Measurements from ENCODE around the gene NOVA2. TPM values are rescaled to one million over a fixed set of nuclear protein-coding genes. Genes with fewer than 3 reads are reported as not detected.
A peak's percentile ranks its signal among the peaks of the same experiment; 100 is the strongest.

Gene NOVA2
- total and polyA plus RNA-seq, 9 of the 15 experiments (the other 6 are each of a cell fraction or from before 2014, with no cell fraction given), result not detected

DNA sequence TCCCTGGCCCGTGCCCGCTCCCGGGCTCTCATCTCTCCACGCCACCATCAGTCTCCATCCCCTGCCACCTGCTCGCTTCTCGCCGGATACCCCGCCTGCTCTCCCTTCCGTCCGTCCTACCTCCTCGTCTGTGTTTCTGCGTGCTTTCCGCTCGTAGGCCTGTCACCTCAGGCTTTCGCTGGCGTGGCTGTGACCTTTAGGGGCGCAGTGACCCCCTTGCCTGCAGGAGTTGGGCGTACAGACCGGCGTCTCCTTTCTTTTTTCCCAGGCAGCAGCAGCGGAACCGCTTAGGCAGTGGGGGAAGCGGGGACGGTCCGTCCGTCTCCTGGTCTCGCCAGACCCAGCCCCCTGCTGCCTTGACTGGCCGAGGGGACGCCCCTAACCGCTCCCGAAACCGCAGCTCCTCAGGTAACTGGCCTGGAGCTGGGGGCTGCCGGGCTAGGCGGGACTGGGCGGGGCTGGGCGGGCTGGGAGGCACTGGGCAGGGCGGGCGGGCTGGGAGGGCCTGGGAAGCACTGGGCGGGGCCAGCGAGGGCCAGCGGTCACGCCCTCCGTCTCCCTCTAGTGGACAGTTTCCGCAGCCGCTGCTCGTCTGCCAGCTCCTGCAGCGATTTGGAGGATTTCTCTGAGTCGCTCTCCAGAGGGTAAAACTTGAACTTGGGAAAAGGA, 42.9 kb upstream of the NOVA2 start (continued):
- TF ChIP-seq, protein P1, sequence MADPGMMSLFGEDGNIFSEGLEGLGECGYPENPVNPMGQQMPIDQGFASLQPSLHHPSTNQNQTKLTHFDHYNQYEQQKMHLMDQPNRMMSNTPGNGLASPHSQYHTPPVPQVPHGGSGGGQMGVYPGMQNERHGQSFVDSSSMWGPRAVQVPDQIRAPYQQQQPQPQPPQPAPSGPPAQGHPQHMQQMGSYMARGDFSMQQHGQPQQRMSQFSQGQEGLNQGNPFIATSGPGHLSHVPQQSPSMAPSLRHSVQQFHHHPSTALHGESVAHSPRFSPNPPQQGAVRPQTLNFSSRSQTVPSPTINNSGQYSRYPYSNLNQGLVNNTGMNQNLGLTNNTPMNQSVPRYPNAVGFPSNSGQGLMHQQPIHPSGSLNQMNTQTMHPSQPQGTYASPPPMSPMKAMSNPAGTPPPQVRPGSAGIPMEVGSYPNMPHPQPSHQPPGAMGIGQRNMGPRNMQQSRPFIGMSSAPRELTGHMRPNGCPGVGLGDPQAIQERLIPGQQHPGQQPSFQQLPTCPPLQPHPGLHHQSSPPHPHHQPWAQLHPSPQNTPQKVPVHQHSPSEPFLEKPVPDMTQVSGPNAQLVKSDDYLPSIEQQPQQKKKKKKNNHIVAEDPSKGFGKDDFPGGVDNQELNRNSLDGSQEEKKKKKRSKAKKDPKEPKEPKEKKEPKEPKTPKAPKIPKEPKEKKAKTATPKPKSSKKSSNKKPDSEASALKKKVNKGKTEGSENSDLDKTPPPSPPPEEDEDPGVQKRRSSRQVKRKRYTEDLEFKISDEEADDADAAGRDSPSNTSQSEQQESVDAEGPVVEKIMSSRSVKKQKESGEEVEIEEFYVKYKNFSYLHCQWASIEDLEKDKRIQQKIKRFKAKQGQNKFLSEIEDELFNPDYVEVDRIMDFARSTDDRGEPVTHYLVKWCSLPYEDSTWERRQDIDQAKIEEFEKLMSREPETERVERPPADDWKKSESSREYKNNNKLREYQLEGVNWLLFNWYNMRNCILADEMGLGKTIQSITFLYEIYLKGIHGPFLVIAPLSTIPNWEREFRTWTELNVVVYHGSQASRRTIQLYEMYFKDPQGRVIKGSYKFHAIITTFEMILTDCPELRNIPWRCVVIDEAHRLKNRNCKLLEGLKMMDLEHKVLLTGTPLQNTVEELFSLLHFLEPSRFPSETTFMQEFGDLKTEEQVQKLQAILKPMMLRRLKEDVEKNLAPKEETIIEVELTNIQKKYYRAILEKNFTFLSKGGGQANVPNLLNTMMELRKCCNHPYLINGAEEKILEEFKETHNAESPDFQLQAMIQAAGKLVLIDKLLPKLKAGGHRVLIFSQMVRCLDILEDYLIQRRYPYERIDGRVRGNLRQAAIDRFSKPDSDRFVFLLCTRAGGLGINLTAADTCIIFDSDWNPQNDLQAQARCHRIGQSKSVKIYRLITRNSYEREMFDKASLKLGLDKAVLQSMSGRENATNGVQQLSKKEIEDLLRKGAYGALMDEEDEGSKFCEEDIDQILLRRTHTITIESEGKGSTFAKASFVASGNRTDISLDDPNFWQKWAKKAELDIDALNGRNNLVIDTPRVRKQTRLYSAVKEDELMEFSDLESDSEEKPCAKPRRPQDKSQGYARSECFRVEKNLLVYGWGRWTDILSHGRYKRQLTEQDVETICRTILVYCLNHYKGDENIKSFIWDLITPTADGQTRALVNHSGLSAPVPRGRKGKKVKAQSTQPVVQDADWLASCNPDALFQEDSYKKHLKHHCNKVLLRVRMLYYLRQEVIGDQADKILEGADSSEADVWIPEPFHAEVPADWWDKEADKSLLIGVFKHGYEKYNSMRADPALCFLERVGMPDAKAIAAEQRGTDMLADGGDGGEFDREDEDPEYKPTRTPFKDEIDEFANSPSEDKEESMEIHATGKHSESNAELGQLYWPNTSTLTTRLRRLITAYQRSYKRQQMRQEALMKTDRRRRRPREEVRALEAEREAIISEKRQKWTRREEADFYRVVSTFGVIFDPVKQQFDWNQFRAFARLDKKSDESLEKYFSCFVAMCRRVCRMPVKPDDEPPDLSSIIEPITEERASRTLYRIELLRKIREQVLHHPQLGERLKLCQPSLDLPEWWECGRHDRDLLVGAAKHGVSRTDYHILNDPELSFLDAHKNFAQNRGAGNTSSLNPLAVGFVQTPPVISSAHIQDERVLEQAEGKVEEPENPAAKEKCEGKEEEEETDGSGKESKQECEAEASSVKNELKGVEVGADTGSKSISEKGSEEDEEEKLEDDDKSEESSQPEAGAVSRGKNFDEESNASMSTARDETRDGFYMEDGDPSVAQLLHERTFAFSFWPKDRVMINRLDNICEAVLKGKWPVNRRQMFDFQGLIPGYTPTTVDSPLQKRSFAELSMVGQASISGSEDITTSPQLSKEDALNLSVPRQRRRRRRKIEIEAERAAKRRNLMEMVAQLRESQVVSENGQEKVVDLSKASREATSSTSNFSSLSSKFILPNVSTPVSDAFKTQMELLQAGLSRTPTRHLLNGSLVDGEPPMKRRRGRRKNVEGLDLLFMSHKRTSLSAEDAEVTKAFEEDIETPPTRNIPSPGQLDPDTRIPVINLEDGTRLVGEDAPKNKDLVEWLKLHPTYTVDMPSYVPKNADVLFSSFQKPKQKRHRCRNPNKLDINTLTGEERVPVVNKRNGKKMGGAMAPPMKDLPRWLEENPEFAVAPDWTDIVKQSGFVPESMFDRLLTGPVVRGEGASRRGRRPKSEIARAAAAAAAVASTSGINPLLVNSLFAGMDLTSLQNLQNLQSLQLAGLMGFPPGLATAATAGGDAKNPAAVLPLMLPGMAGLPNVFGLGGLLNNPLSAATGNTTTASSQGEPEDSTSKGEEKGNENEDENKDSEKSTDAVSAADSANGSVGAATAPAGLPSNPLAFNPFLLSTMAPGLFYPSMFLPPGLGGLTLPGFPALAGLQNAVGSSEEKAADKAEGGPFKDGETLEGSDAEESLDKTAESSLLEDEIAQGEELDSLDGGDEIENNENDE (IDR thresholded peaks at IDR 0.05; ENCODE audit: low read depth, low read length), result no peak
- TF ChIP-seq HNRNPLL (IDR thresholded peaks at IDR 0.05; ENCODE audit: low read depth, low read length, poor library complexity, severe bottlenecking) (no peak), PYGO2 (tag; IDR thresholded peaks at IDR 0.05) (no peak), RAD21 (CRISPR knock-in tag; conservative IDR thresholded peaks at IDR 0.05 in 1 of 2, IDR thresholded peaks at IDR 0.05 in 1 of 2) (peak in 1 of 2 experiments; percentile 48; a peak in 2 of 4 replicates), ZBTB7A (IDR thresholded peaks at IDR 0.05; ENCODE audit: borderline replicate concordance, control insufficient read depth, low read depth, low read length) (peak; percentile 72), ZBTB1 (CRISPR knock-in tag; IDR thresholded peaks at IDR 0.05; ENCODE audit: borderline replicate concordance, low read depth) (peak; percentile 53; the same call in 1 of the 2 replicates), BDP1 (IDR thresholded peaks at IDR 0.05; ENCODE audit: insufficient read depth, insufficient read length) (no peak), TAF7 (tag; IDR thresholded peaks at IDR 0.05) (no peak)
- TF ChIP-seq, protein P2, sequence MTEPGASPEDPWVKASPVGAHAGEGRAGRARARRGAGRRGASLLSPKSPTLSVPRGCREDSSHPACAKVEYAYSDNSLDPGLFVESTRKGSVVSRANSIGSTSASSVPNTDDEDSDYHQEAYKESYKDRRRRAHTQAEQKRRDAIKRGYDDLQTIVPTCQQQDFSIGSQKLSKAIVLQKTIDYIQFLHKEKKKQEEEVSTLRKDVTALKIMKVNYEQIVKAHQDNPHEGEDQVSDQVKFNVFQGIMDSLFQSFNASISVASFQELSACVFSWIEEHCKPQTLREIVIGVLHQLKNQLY (CRISPR knock-in tag; conservative IDR thresholded peaks at IDR 0.05), result no peak
- TF ChIP-seq, protein P3, sequence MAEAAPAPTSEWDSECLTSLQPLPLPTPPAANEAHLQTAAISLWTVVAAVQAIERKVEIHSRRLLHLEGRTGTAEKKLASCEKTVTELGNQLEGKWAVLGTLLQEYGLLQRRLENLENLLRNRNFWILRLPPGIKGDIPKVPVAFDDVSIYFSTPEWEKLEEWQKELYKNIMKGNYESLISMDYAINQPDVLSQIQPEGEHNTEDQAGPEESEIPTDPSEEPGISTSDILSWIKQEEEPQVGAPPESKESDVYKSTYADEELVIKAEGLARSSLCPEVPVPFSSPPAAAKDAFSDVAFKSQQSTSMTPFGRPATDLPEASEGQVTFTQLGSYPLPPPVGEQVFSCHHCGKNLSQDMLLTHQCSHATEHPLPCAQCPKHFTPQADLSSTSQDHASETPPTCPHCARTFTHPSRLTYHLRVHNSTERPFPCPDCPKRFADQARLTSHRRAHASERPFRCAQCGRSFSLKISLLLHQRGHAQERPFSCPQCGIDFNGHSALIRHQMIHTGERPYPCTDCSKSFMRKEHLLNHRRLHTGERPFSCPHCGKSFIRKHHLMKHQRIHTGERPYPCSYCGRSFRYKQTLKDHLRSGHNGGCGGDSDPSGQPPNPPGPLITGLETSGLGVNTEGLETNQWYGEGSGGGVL (CRISPR knock-in tag; IDR thresholded peaks at IDR 0.05), result no peak
- TF ChIP-seq, protein P4, sequence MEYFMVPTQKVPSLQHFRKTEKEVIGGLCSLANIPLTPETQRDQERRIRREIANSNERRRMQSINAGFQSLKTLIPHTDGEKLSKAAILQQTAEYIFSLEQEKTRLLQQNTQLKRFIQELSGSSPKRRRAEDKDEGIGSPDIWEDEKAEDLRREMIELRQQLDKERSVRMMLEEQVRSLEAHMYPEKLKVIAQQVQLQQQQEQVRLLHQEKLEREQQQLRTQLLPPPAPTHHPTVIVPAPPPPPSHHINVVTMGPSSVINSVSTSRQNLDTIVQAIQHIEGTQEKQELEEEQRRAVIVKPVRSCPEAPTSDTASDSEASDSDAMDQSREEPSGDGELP (CRISPR knock-in tag; IDR thresholded peaks at IDR 0.05; ENCODE audit: borderline replicate concordance), result 0 out of 2 replicates have a peak, but pooled peaks have one; percentile 13
